ENCODE measurements around the gene STAG1. TPM values are rescaled to one million over a fixed set of nuclear protein-coding genes. Genes with fewer than 3 reads are reported as not detected.

Gene STAG1
- total RNA-seq, 4 donors from 2014 or later = 39.3 to 53.3 (median 51.3) TPM

DNA sequence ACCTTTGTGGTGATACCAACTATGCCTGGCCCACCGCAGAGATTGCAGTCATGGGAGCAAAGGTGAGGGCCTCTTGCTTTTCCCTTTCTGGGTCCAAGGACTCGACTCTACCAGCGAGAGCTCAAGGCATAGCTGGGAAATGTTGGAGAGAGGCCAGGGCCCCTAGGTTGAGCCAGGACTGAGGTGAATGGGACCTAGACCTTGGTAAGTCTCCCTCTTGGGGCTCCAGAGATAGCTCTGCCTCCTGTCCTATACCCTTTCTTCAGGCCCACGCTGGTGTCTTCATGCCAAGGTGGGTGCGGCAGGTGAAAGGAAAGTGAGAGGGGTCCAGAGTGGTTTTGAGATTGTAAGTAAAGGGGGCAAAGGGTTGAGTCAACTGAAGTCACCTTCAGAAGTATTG, 424.5 kb downstream of the STAG1 start:
- peaks cover 0 to 78% of the 10 kb centered on the region in 2 donors for H3K36me3 ChIP-seq
- no peak for ATAC-seq
- H3K9me3 ChIP-seq = peaks cover 0 to 10% (median 0%) of the 10 kb centered on the region in 3 donors
- no peaks in the 10 kb centered on the region for H3K27me3 ChIP-seq
- TF ChIP-seq POLR2A (IDR thresholded peaks at IDR 0.05) (no peak), EP300 (IDR thresholded peaks at IDR 0.05) (no peak), CTCF (IDR thresholded peaks at IDR 0.05) (no peak), POLR2AphosphoS5 (IDR thresholded peaks at IDR 0.05) (no peak)
- no peaks in the 10 kb centered on the region for H3K4me1 ChIP-seq
- H3K27ac ChIP-seq = no peak overlapping the region
- H3K4me3 ChIP-seq = no peak overlapping the region
- 95 to 100% methylated on average over 3 of the region's 5 CpGs for WGBS, 2 donors (ENCODE audit: low coverage in 1 of 2)

GRCh38 chr3:136326316-136326715, 425.9 kb downstream of the STAG1 start:
- H3K36me3 ChIP-seq = peaks cover 0 to 85% of the 10 kb centered on the region in 2 donors
- TF ChIP-seq CTCF (IDR thresholded peaks at IDR 0.05) (no peak), POLR2AphosphoS5 (IDR thresholded peaks at IDR 0.05) (no peak), POLR2A (IDR thresholded peaks at IDR 0.05) (no peak), EP300 (IDR thresholded peaks at IDR 0.05) (no peak)
- 97% methylated on average over 5 of the region's 5 CpGs; no CpG with 5 or more reads in 1 of the 2 donors for whole genome bisulfite sequencing, 2 donors (ENCODE audit: low coverage in 1 of 2)
- peaks cover 0 to 24% (median 0%) of the 10 kb centered on the region in 3 donors for H3K9me3 ChIP-seq
- no peak overlapping the region for H3K4me3 ChIP-seq
- H3K27ac ChIP-seq = no peak overlapping the region
- no peaks in the 10 kb centered on the region for H3K27me3 ChIP-seq
- ATAC-seq = no peak
- no peaks in the 10 kb centered on the region for H3K4me1 ChIP-seq

DNA sequence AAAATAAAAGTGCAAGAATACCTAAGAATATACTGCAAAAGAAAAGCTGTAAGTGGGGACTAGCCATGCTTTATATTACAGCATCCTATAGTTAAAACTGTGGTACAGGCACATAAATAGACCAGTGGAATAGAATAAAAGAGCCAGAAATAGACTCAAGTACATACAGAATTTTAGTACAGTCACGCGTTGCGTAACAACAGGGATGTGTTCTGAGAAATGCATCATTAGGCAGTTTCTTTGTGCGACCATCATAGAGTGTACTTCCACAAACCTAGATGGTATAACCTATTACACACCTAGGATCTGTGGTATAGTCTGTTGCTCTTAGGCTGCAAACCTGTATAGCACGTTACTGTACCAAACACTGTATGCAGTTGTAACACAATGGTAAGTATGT, 440.2 kb downstream of the STAG1 start:
- no peak for TF ChIP-seq POLR2AphosphoS5 (IDR thresholded peaks at IDR 0.05)
- 90 to 98% methylated on average over 4 to 5 of the region's 5 CpGs for WGBS, 2 donors (ENCODE audit: low coverage in 1 of 2)
- peaks cover 0 to 54% of the 10 kb centered on the region in 2 donors for H3K36me3 ChIP-seq
- no peaks in the 10 kb centered on the region for H3K4me1 ChIP-seq
- H3K4me3 ChIP-seq = no peak overlapping the region
- H3K9me3 ChIP-seq = no peaks in the 10 kb centered on the region
- H3K27me3 ChIP-seq = no peaks in the 10 kb centered on the region
- no peak overlapping the region for H3K27ac ChIP-seq
- ATAC-seq = no peak

- peaks cover 0 to 54% of the 10 kb centered on the region in 2 donors for H3K36me3 ChIP-seq
- H3K27ac ChIP-seq = no peak overlapping the region
- ATAC-seq = no peak
- WGBS, 2 donors (ENCODE audit: low coverage in 1 of 2) = no CpG with 5 or more reads among the region's 2 CpGs
- no peak for TF ChIP-seq POLR2A (IDR thresholded peaks at IDR 0.05)
- TF ChIP-seq EP300 (IDR thresholded peaks at IDR 0.05) = no peak
- TF ChIP-seq CTCF (IDR thresholded peaks at IDR 0.05) = no peak
- no peak for TF ChIP-seq POLR2AphosphoS5 (IDR thresholded peaks at IDR 0.05)
- H3K4me1 ChIP-seq = no peaks in the 10 kb centered on the region
- no peak overlapping the region for H3K4me3 ChIP-seq
- no peaks in the 10 kb centered on the region for H3K27me3 ChIP-seq
- no peaks in the 10 kb centered on the region for H3K9me3 ChIP-seq
Observed at GRCh38 chr3:136311261-136311660, 440.9 kb downstream of the STAG1 start.

DNA sequence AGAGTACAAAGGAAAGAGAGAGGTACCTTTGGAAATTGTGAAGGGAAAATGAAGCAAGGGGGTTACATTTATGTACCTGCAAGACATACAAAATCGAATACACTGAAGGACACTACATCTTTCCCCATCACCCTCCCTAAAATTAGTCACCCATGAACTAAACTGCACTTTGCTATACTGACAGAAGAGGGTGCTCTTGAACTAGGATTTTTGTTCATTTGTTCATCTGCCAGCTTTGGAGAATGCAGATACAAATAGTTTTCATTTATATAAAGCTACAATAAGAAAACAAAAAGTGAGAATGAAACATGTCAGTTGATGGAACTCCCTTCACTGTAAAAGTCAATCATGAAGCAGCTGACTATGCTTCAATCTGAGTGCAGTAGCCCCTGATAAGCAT, 446.3 kb downstream of the STAG1 start:
- no peak for TF ChIP-seq CTCF (IDR thresholded peaks at IDR 0.05)
- no peak for TF ChIP-seq POLR2AphosphoS5 (IDR thresholded peaks at IDR 0.05)
- no peak for TF ChIP-seq POLR2A (IDR thresholded peaks at IDR 0.05)
- TF ChIP-seq EP300 (IDR thresholded peaks at IDR 0.05) = no peak
- Histone ChIP-seq H3K36me3 (peaks cover 0 to 22% of the 10 kb centered on the region in 2 donors), H3K4me3 (no peak overlapping the region), H3K4me1 (no peaks in the 10 kb centered on the region), H3K27me3 (no peaks in the 10 kb centered on the region), H3K9me3 (no peaks in the 10 kb centered on the region), H3K27ac (no peak overlapping the region)
- no peak for ATAC-seq
- 45% methylated on average over 1 of the region's 1 CpG; no CpG with 5 or more reads in 1 of the 2 donors for WGBS, 2 donors (ENCODE audit: low coverage in 1 of 2)
